OCI-LY3 (cell line): ENCODE results near the gene USP20.

ENCODE experiments used
- EZH2phosphoT487 ChIP-seq: fragments of 200-600 bp; shearing (Covaris generic); IDR thresholded peaks from 2 replicates; pipeline ENCODE4 v1.6.1; 2018; ENCODE audit warnings: antibody characterized with exemption, mixed run types, low read depth
- TF ChIP-seq, protein P1 (sequence below): fragments of 200-600, 300-600 bp; sonication (generic); IDR thresholded peaks from 2 replicates; pipeline ENCODE4 v1.5.1; 2014; ENCODE audit warnings: antibody characterized with exemption, low read length, low read depth

DNA sequence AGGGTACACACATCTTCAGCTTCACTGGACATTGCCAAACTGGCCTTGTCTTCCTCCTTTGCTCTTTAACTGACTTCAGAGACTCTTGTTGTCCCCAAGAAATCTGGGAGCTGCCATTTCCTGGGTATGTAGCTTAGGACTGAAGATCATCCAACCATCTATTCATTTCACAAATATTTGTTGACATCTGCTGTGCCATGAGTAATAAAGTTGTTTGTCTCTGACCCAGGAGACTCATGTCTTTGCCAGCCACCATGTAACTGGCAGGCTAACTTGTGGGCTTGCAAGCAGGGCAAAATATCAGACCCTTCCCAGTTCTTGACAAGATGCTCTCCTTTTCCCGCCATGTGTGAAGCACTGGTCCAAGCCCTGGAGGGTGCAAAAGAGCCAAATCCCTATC is 49.4 kb upstream of the USP20 start:
- TF ChIP-seq, protein P1, sequence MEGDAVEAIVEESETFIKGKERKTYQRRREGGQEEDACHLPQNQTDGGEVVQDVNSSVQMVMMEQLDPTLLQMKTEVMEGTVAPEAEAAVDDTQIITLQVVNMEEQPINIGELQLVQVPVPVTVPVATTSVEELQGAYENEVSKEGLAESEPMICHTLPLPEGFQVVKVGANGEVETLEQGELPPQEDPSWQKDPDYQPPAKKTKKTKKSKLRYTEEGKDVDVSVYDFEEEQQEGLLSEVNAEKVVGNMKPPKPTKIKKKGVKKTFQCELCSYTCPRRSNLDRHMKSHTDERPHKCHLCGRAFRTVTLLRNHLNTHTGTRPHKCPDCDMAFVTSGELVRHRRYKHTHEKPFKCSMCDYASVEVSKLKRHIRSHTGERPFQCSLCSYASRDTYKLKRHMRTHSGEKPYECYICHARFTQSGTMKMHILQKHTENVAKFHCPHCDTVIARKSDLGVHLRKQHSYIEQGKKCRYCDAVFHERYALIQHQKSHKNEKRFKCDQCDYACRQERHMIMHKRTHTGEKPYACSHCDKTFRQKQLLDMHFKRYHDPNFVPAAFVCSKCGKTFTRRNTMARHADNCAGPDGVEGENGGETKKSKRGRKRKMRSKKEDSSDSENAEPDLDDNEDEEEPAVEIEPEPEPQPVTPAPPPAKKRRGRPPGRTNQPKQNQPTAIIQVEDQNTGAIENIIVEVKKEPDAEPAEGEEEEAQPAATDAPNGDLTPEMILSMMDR, result no peak
- TF ChIP-seq EZH2phosphoT487, result no peak
